Sigmoid colon (tissue), 7 donors: ENCODE measurements around the gene TATDN2. TPM values are rescaled to one million over a fixed set of nuclear protein-coding genes. Genes with fewer than 3 reads are reported as not detected.

ENCODE experiments used
- DNase-seq: peaks from one replicate; pipeline ENCODE4 v3.0.0-alpha.2; 2019
- H3K27ac ChIP-seq, 4 donors: fragments of 200-600 bp; sonication (generic); one replicate each; pipeline ENCODE4 v1.5.1; 2016 to 2019; ENCODE audit warnings: mild to moderate bottlenecking in 1 of 4
- H3K27me3 ChIP-seq, 3 donors: fragments of 200-600 bp; sonication (generic); one replicate each; pipeline ENCODE4 v1.5.1; 2019; ENCODE audit warnings: mild to moderate bottlenecking in 1 of 3
- H3K36me3 ChIP-seq, 4 donors: fragments of 200-600 bp; sonication (generic); one replicate each; pipeline ENCODE4 v1.5.1; 2016 to 2019
- H3K4me1 ChIP-seq, 4 donors: fragments of 200-600 bp; sonication (generic); one replicate each; pipeline ENCODE4 v1.5.1; 2017 to 2019
- H3K4me3 ChIP-seq, 4 donors: fragments of 200-600 bp; sonication (generic); one replicate each; pipeline ENCODE4 v1.5.1; 2017 to 2019; ENCODE audit warnings: mild to moderate bottlenecking in 2 of 4, moderate library complexity in 1 of 4
- H3K9me3 ChIP-seq, 4 donors: fragments of 200-600 bp in 3 of 4; sonication (generic) in 3 of 4; one replicate each; pipeline versions ENCODE4 v1.5.1 to v1.6.1; 2013 to 2019
- CTCF ChIP-seq, 4 experiments: fragments of 450-650 bp in 3 of 4; fragments of 200-600 bp in 1 of 4; IDR thresholded peaks; one replicate each; pipeline ENCODE4 v1.5.1; 2016 to 2019; ENCODE audit warnings: antibody characterized with exemption in 4 of 4, mild to moderate bottlenecking in 3 of 4, moderate library complexity in 2 of 4
- EP300 ChIP-seq, 4 donors: sonication (generic); formaldehyde crosslinking; IDR thresholded peaks; one replicate each; pipeline ENCODE4 v1.6.1; 2017; ENCODE audit warnings: antibody characterized with exemption in 4 of 4
- POLR2A ChIP-seq, 2 donors: fragments of 450-650 bp; IDR thresholded peaks; one replicate each; pipeline ENCODE4 v1.6.1; 2016; ENCODE audit warnings: antibody characterized with exemption in 2 of 2, mild to moderate bottlenecking in 2 of 2, moderate library complexity in 2 of 2
- POLR2AphosphoS5 ChIP-seq, 4 donors: sonication (generic); formaldehyde crosslinking; IDR thresholded peaks; one replicate each; pipeline ENCODE4 v1.6.1; 2017; ENCODE audit warnings: antibody characterized with exemption in 4 of 4
- WGBS, 2 donors: extraction: QIAGEN DNeasy Blood & Tissue Kit; methylation state at CpG; one replicate each; pipeline ENCODE4 v1.1.7; 2013; 5-methylcytosine and 5-hydroxymethylcytosine counted together
- intact Hi-C: fragments of 100-400 bp; cut with DNase I; formaldehyde crosslinking; loops from one replicate; pipeline ENCODE4 v1.15.1; 2023
- polyA plus RNA-seq, 3 donors: library from polyadenylated mRNA; stranded (reverse); fragments of 200-250 nt; gene quantifications; one replicate each; pipeline ENCODE4 v1.2.3, GENCODE V29; 2013
- total RNA-seq, 4 donors: library from RNA; depleted of rRNA; stranded (reverse); fragments of >200 nt; gene quantifications; one replicate each; pipeline ENCODE4 v1.1.0, GENCODE V29; 2016
- donor health status: healthy with polysubstance abuse.
- donor health status: Bipolar disorder and iron deficiency.
- donor health status: healthy.

Gene TATDN2
- total and polyA plus RNA-seq, 7 donors = 11.2 to 25.7 (median 13.4) TPM

GRCh38 chr3:10289077-10289476 is 40.8 kb downstream of the TATDN2 start:
- no peaks in the 10 kb centered on the region for H3K4me1 ChIP-seq
- TF ChIP-seq POLR2A (IDR thresholded peaks at IDR 0.05) = no peak
- TF ChIP-seq POLR2AphosphoS5 (IDR thresholded peaks at IDR 0.05) = no peak
- TF ChIP-seq CTCF (IDR thresholded peaks at IDR 0.05) = no peak
- TF ChIP-seq EP300 (IDR thresholded peaks at IDR 0.05) = no peak
- H3K27ac ChIP-seq = no peak overlapping the region
- H3K4me3 ChIP-seq = no peak overlapping the region
- WGBS, 2 donors = 90 to 96% methylated on average over 9 of the region's 9 CpGs
- no peak for DNase-seq
- peaks cover 0 to 22% (median 11%) of the 10 kb centered on the region in 4 donors for H3K36me3 ChIP-seq
- no peaks in the 10 kb centered on the region for H3K27me3 ChIP-seq
- H3K9me3 ChIP-seq = no peaks in the 10 kb centered on the region
- intact Hi-C loops = no loop called here

- no peaks in the 10 kb centered on the region for H3K27me3 ChIP-seq
- H3K4me1 ChIP-seq = no peaks in the 10 kb centered on the region
- H3K9me3 ChIP-seq = no peaks in the 10 kb centered on the region
- intact Hi-C loops = no loop called here
- 92% methylated on average over 9 of the region's 9 CpGs for WGBS, 2 donors
- TF ChIP-seq CTCF (IDR thresholded peaks at IDR 0.05) (no peak), POLR2A (IDR thresholded peaks at IDR 0.05) (no peak), EP300 (IDR thresholded peaks at IDR 0.05) (no peak), POLR2AphosphoS5 (IDR thresholded peaks at IDR 0.05) (no peak)
- peaks cover 0 to 22% (median 13%) of the 10 kb centered on the region in 4 donors for H3K36me3 ChIP-seq
- no peak for DNase-seq
- H3K27ac ChIP-seq = no peak overlapping the region
- H3K4me3 ChIP-seq = no peak overlapping the region
These were observed 41.6 kb downstream of the TATDN2 start for GRCh38 chr3:10289787-10290355.

GRCh38 chr3:10290481-10291176 is 42.4 kb downstream of the TATDN2 start:
- 85 to 91% methylated on average over 18 of the region's 18 CpGs for WGBS, 2 donors
- TF ChIP-seq EP300 (IDR thresholded peaks at IDR 0.05) (no peak), CTCF (IDR thresholded peaks at IDR 0.05) (no peak), POLR2A (IDR thresholded peaks at IDR 0.05) (no peak), POLR2AphosphoS5 (IDR thresholded peaks at IDR 0.05) (no peak)
- intact Hi-C loops = no loop called here
- Histone ChIP-seq H3K36me3 (peaks cover 0 to 18% (median 11%) of the 10 kb centered on the region in 4 donors), H3K27ac (no peak overlapping the region), H3K9me3 (no peaks in the 10 kb centered on the region), H3K4me3 (no peak overlapping the region), H3K27me3 (no peaks in the 10 kb centered on the region), H3K4me1 (no peaks in the 10 kb centered on the region)
- no peak for DNase-seq

- Histone ChIP-seq H3K4me3 (no peak overlapping the region), H3K27ac (no peak overlapping the region), H3K4me1 (no peaks in the 10 kb centered on the region), H3K9me3 (no peaks in the 10 kb centered on the region), H3K27me3 (no peaks in the 10 kb centered on the region), H3K36me3 (peaks cover 0 to 15% (median 7%) of the 10 kb centered on the region in 4 donors)
- TF ChIP-seq EP300 (IDR thresholded peaks at IDR 0.05) = no peak
- no peak for TF ChIP-seq POLR2A (IDR thresholded peaks at IDR 0.05)
- no peak for TF ChIP-seq CTCF (IDR thresholded peaks at IDR 0.05)
- no peak for TF ChIP-seq POLR2AphosphoS5 (IDR thresholded peaks at IDR 0.05)
- no peak for DNase-seq
- 92 to 96% methylated on average over 6 of the region's 6 CpGs for WGBS, 2 donors
- intact Hi-C loops = no loop called here
These were observed 43.4 kb downstream of the TATDN2 start for GRCh38 chr3:10291641-10292040.
